ENCODE data around the gene HPN.

The HPN gene

GRCh38 chr19:35065574-35065973, 24.1 kb downstream of the HPN start:
- FAIRE-seq = no peak

GRCh38 chr19:35066121-35066520, 24.6 kb downstream of the HPN start:
- FAIRE-seq = no peak

DNA sequence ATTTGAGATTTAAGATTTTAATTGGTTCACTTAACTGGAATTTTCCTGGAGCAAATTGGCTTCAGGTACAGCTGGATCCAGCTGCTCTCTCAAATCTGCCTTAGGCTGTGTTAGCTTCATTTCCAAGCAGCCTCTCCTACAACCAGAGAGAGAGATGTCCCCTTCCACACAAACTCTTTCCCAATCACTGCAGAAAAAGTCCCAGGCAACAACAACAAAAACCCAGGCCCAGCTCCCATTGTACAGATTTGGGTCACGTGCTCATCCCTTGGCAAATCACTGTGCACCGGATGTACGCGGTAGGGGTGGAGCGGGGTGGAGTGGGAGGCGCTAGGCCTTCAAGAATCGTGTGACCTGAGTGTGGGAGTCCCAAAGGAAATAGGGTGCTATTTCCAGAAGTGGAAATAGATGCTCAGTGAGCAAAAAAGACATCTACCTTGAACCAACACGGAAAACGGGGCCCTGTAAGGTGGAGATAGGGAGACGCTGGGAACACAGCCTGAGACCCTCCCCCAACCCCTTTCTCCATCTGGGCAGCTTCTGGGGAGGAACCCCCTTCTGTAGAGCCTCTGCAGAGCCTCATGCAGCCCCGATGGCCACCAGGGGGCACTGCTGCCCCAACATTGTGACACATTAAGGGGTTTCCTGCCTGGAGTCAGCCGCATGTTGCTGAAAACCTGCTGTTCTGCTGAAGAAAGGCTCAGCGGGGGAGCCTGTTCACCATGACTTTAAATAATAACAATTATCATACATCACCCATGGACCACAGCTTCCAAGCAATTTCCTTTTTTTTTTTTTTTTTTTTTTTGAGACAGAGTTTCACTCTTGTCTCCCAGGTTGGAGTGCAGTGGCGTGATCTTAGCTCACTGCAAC, 25.4 kb downstream of the HPN start:
- FAIRE-seq = no peak

GRCh38 chr19:35068941-35069634, 27.6 kb downstream of the HPN start:
- FAIRE-seq = no peak

GRCh38 chr19:35069696-35070095, 28.2 kb downstream of the HPN start:
- FAIRE-seq = no peak

DNA sequence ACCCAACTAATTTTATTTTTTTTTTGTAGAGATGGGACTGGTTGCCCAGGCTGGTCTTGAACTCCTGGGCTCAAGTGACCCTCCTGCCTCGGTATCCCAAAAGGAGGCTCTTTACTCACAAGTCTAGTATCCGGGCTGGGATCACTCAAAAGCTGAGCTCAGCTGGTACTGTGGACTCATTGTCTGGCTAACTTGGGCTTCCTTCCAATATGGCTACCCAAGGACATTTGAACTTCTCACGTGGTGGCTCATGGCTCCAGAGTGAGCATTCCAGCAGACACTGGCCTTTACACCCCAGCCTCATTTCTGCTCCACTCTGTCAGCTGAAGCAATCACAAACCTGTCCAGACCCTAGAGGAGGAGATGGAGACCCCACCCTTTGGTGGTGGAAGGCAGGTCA, 28.9 kb downstream of the HPN start:
- no peak for FAIRE-seq

DNA sequence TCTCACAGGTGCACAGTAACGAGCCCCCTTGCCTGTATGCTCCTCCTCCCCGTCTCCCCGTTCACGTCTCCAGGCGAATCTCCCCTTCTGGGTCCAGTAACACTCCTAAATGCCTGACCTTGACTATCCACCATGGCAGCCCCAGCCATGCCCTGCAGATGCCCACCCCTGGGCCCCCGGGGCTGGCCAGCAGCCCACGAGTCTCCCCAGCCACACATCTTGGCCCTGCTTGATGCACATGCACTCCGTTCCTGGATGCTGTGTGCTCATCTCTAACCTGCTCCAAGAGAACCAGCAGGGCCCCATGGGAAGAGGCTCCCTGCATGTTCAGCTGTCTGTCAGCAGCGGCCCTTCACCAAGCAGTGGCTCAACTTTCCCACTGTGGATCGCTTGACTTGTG, 32.0 kb downstream of the HPN start:
- FAIRE-seq = no peak

GRCh38 chr19:35073941-35074340, 32.4 kb downstream of the HPN start:
- no peak for FAIRE-seq

DNA sequence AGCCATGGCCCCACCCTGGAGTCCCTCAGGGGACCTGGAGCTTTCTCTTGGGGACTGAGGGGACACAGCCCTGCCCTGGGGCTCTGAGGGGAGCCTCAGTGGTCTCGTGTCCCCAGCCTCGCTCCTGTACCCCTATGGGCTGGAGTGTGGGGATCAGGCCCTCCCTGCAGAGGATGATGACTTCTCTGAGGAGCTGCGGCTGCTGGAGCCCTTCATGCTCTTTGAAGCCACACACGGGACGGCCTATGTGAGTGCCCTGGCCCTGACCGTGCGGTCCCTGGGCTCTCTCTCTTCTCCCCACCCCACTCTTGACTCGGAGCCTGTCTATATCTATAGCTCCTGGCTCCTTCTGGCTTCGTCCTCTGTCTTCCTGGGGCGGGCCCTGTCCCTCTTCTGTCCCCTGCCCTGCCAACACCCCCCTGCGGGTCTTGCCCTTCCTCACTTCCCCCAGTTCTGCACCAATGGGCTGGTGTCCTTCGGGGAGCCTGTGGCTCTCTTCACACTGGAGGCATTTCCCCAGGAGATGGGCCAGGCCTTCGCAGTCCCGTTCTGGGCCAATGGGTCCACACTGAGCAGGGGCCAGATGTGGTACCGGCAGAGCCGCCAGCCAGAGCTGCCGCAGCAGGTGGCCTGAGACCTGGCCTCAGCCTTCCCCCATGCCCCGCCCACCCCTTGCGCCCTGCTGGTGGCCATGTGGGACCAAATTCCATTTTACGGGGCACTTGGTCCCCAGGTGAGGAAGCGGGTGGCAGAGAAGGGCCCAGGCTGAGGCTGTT, 33.1 kb downstream of the HPN start:
- FAIRE-seq = no peak

GRCh38 chr19:35075202-35076025, 33.9 kb downstream of the HPN start:
- no peak for FAIRE-seq

DNA sequence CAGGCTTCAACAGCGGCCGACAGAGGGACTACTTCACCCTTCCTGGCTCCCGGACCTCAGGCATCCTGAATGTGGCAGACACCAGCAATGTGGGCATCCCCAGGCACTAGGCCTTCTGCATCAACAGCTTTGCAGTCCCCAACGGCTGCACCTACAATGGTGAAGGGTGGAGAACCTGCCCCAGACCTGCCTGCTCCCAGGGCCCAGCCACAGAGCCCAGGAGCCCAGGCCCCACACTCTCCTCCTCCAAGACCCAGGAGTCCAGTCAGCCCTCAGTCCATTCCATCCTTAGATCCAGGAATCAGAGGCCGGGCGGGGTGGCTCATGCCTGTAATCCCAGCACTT, 34.5 kb downstream of the HPN start:
- no peak for FAIRE-seq

DNA sequence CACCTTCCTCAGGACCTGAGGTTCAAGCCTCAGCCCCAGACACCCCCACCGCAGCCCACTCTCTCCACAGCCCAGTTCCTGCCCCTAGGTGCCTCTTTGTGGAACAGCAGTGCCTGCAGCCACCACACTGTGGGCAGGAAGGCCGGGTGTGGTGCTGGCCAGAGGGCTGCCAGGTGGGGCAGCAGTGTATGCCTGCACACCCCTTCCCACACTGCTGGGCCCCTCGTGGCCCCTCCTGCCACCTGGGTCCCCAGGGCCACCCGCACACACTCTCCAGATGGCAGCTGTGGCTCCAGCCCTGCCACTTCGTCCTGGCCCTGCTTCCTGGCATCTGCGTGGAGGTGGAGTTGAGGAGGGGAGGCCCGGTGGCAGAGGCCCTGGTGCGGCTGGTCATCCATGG, 35.1 kb downstream of the HPN start:
- FAIRE-seq = no peak

DNA sequence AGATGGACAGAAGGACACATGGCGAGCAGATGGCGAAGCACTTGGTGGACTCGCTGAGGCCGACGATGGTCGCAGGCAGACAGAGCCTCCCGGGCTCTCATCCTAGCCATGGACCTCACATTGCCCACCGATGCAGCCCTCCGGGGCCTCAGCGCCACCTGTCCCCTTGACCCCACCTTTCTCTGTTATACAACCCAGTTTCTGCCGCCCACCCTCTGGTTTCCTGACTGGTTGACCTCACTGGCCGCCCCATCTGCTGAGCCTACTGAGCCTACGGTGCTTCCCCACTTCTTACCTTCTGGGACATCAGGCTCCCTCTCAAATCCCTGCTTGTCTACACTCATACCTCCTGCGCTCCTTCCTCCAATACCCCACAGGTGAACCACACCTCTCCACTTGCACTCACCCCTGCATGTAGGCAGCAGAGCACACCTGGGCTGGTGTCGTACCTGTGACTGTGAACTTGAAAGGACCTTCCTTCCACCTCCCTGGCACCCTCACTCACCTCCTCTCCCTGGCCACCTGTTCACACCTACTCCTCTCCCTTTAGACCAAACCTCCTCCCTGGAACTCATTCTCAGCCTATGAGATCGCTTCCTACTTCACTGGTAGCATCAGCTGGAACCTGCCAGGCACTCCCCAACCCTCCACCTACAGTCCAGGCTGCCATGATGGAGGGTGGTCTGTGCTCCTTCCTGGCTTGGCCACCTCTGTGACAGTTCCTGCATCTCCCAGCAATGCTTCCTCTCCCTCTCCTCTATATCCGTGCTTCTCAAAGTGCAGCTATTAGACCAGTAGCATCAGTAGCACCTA, 36.1 kb downstream of the HPN start:
- no peak for FAIRE-seq

GRCh38 chr19:35079826-35080225, 38.3 kb downstream of the HPN start:
- no peak for FAIRE-seq

DNA sequence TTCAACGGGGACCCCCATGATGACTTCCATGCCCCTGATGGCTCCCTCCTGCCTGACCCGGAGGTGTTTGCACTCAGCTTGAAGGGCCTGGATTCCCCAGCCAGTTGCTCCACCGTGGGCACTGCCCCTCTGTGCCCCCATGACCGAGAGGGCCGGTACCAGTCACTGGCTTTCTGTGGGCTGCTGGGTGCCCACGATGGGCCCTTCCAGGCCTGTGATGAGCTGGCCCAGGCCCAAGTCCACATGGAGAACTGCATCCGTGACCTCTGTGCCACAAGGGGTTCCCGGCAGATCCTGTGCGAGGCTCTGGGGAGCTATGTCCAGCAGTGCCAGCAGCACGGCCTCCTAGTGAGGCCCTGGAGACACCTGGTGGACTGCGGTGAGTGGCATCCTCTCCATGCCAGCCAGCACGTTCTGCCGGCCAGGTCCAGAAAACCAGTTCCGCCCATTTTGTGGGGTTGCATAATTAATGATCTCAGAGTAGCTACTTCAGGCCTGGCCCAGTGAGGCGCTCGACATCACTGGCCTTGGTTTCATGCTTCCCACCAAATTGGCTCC, 39.2 kb downstream of the HPN start:
- no peak for FAIRE-seq

DNA sequence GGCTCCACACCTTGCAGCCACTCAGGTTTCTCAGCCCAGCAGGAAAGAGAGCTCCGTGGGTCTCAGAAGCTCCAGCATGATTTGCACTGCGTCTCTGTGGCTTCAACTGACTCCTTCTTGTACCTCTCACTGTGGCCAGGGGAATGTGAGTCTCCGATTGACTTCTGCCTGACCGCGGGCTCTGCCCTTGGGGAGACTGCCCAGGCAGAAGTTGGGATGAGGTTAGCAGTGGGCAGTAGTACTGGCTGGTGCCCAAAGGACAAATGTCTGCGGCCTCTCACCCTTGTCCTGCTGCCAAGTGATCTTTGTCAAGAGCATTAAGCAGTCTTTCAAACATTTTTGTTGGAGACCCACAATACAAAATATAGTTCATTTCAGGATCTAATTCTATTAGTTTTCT, 39.7 kb downstream of the HPN start:
- FAIRE-seq = no peak

GRCh38 chr19:35083691-35084508, 42.4 kb downstream of the HPN start:
- no peak for FAIRE-seq

GRCh38 chr19:35084509-35084762, 42.9 kb downstream of the HPN start:
- no peak for FAIRE-seq

DNA sequence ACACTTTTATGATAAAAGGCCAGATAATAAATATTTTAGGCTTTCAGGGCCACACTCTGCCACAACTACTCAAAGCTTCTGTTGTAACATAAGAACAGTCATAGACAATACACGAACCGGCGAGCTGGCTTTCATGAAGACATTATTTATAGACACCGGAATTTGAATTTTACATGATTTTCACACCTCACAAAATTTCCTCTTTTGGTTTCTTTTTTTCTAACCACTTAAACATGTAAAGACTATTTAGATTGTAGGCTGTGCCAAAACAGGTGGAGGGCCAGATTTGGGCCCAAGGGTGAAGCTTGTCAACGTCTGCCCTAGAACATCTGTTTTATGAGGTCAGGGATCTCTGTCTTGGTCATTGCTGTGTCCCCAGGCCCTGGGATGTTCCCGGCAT, 44.4 kb downstream of the HPN start:
- FAIRE-seq = no peak

DNA sequence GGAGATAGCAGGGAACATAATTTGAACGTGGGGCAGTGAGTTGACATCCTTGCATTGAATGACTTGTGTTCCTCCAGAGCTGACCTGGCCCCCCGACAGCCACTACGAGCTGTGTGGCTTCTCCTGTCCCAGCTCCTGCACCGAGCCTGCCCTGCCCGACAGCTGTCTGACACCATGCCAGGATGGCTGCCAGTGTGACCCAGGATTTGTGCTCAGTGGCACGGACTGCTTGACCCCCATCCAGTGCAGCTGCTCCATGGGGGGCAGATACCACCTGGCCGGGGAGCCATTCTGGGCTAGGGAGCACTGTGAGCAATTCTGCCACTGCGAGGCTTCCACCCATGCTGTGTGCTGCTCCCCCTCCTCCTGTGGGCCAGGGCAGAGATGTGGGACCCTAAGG, 44.9 kb downstream of the HPN start:
- no peak for FAIRE-seq

- FAIRE-seq = no peak
Observed at GRCh38 chr19:35087393-35087792, 45.9 kb downstream of the HPN start.
